Transverse colon (tissue), 4 donors: ENCODE data around the gene DDHD1.

Experiments
- POLR2AphosphoS5 ChIP-seq, 3 donors: sonication (generic); formaldehyde crosslinking; IDR thresholded peaks; one replicate each; pipeline ENCODE4 v1.6.1; 2016; ENCODE audit warnings: antibody characterized with exemption in 3 of 3
- TF ChIP-seq, protein P1 (sequence below), 5 experiments: fragments of 200-600 bp in 3 of 5; fragments of 450-650 bp in 2 of 5; sonication (generic) in 3 of 5; IDR thresholded peaks; 1 replicate in 2 of 5; 2 replicates in 3 of 5; pipeline ENCODE4 v1.5.1; 2016 to 2017; ENCODE audit warnings: antibody characterized with exemption in 5 of 5, inconsistent platforms in 3 of 5, mild to moderate bottlenecking in 2 of 5, moderate library complexity in 1 of 5

GRCh38 chr14:53034036-53034435 lies 119.1 kb downstream of the DDHD1 start:
- TF ChIP-seq, protein P1, sequence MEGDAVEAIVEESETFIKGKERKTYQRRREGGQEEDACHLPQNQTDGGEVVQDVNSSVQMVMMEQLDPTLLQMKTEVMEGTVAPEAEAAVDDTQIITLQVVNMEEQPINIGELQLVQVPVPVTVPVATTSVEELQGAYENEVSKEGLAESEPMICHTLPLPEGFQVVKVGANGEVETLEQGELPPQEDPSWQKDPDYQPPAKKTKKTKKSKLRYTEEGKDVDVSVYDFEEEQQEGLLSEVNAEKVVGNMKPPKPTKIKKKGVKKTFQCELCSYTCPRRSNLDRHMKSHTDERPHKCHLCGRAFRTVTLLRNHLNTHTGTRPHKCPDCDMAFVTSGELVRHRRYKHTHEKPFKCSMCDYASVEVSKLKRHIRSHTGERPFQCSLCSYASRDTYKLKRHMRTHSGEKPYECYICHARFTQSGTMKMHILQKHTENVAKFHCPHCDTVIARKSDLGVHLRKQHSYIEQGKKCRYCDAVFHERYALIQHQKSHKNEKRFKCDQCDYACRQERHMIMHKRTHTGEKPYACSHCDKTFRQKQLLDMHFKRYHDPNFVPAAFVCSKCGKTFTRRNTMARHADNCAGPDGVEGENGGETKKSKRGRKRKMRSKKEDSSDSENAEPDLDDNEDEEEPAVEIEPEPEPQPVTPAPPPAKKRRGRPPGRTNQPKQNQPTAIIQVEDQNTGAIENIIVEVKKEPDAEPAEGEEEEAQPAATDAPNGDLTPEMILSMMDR (IDR thresholded peaks at IDR 0.05), result no peak
- no peak for TF ChIP-seq POLR2AphosphoS5 (IDR thresholded peaks at IDR 0.05)
